ENCODE data around the gene RAD51B.

DNA sequence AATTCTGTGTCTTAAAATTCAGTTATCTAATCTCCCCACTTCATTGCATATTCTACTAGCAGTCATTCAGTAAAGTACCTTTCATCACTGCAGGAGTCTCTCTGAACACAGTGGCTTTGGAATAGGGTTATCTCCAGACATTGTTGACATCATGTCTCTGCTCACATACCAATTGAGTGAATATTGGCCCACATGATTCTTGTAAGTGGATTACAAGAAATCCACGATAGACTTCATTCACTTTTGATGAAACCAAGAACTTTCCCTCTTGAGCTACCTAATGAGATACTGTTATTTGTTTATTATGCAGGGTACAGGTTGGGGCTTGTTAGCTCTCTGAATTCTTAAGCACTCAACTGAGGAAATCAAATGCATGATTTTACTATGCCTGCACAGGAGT lies 284.9 kb downstream of the RAD51B start:
- TF ChIP-seq POLR2A (IDR thresholded peaks at IDR 0.05) (no peak), EP300 (IDR thresholded peaks at IDR 0.05) (no peak)
- TF ChIP-seq, protein P1, sequence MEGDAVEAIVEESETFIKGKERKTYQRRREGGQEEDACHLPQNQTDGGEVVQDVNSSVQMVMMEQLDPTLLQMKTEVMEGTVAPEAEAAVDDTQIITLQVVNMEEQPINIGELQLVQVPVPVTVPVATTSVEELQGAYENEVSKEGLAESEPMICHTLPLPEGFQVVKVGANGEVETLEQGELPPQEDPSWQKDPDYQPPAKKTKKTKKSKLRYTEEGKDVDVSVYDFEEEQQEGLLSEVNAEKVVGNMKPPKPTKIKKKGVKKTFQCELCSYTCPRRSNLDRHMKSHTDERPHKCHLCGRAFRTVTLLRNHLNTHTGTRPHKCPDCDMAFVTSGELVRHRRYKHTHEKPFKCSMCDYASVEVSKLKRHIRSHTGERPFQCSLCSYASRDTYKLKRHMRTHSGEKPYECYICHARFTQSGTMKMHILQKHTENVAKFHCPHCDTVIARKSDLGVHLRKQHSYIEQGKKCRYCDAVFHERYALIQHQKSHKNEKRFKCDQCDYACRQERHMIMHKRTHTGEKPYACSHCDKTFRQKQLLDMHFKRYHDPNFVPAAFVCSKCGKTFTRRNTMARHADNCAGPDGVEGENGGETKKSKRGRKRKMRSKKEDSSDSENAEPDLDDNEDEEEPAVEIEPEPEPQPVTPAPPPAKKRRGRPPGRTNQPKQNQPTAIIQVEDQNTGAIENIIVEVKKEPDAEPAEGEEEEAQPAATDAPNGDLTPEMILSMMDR (IDR thresholded peaks at IDR 0.05) = no peak

All from ovary (tissue), 3 donors.